HTR-8/SVneo (cell line): ENCODE results near the gene CDCA7L.
"Not testable (repeated sequence)": the region's sequence is repeated elsewhere in the genome, so short reads cannot be mapped to it uniquely, and the experiment has no call there.

Source experiments
- DNase-seq: peaks from one replicate; pipeline ENCODE4 v3.0.0; 2011; ENCODE audit warnings: low spot score, mixed read lengths; ENCODE audit not compliant: insufficient read length
- FAIRE-seq: peaks from 2 replicates; lab custom pipeline; 2011; peaks lifted over from hg19 to GRCh38; lab: Jason Lieb, UNC

The CDCA7L gene

GRCh38 chr7:21944616-21945453, 864 bp downstream of the CDCA7L start:
- DNase-seq = no peak
- FAIRE-seq = no peak

GRCh38 chr7:21943436-21943835, 2.3 kb downstream of the CDCA7L start:
- FAIRE-seq (no peak), DNase-seq (no peak)

GRCh38 chr7:21942955-21943354, 2.7 kb downstream of the CDCA7L start:
- FAIRE-seq = no peak
- no peak for DNase-seq

DNA sequence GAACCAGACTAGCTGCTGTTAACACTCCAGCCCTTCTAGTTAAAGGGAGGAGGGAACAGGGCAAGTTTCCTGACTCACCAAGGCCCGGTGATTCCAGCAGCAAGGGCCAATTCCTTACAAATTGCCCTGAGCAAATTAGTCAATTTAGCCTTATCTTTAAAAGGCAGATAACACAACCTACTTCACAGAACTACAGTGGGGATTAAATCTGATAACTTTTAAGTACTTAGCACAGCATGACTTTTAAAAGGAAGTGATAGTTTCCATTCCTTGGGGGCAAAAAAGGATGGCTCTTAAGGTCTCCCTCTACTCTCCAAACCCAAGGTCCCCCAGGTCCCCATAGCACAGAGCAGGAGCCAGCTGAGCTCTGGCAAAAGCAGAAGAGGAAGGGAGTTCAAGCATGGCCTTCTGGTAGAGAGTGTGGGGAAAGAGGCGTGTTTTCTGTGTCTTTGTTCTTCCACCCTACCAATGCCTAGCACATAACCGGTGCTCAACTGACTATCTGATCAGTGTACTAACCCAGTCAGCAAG, 4.0 kb downstream of the CDCA7L start:
- FAIRE-seq (no peak), DNase-seq (no peak)

DNA sequence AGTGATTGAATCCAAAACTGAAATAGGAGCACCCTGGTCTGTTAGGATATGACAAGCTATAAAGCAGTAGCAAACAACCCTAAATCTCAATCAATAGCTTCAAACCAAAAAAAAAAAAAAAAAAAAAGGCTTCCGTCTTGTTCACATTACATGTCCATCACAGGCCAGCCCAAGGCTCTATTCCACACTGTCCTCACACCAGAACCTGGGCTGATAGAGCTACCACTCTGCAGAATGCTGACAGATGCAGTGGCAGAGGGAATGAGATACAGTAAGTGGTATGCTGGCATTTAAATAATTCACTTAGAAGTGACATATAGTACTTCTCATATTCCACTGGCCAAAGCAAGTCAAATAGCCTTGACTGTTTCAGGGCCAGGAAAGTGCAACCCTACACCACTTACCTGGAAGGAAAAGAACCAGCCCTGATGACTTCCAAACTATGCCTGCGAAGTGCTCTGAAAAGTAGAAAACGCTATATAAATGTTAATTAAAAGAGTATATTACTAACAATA, 5.8 kb downstream of the CDCA7L start:
- no peak for DNase-seq
- FAIRE-seq = no peak

DNA sequence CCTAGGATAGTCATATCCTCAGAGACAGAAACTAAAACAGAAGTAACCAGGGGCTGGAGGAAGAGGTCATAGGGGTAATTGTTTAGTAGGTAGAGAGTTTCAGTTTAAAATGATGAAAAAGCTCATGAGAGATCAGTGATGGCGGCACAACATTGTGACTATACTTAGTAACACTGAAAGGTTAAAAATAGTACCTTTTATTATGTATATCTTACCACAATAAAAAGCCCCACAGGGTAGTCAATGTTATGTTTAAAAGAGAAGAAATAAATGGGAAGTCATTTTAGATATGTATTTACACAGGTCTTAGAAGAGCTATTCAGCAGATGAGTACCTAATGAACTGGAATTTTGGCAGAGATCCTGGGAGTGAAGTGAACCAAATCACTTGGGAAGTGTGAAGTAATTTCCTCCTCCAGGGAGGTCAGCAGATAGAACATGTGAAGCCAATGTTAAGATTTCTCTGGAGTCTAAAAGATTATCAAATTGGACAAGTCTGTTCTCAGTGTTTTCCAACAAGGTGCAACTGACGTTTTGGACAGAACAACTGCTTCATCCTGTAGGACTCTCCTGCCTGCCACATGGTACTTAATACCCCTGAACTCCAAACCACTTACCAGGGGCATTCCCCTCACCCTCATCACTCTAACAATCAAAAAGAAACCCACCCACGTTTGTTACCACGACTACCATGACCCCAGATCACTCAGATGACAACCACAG, 6.4 kb downstream of the CDCA7L start:
- DNase-seq = no peak
- FAIRE-seq = no peak

DNA sequence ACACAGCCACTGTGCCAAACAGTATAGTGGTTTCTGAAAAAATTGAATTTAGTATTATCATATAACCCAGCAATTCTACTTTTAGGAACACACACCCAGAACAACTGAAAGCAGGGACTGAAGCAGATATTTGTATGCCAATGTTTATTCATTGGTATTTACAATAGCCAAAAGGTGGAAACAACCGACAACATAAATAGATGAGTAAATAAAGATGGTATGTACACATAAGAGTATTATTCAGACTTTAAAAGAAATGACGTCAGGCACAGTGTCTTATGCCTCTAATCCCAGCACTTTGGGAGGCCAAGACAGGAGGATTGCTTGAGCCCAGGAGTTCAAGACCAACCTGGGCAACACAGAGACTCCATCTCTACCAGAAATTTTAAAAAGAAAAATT, 7.2 kb downstream of the CDCA7L start:
- DNase-seq (no peak), FAIRE-seq (no peak)

DNA sequence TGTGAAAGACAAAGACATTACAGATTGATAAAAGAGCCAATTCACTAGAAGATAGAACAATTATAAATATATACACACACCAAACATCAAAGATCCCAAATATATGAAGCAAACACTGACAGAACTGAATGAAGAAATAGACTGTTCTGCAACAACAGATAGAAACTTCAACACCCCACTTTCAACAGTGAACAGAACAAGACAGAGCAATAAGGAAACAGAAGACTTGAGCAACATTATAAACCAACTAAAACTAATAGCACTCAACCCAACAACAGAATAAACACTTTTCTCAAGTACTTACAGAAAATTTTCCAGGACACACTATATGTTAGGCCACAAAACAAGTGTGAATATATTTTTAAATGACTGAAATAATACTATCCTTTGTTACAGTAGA, 10.9 kb downstream of the CDCA7L start:
- FAIRE-seq (no peak), DNase-seq (no peak)

GRCh38 chr7:21933293-21933692, 12.4 kb downstream of the CDCA7L start:
- not testable (repeated sequence) for DNase-seq, FAIRE-seq

DNA sequence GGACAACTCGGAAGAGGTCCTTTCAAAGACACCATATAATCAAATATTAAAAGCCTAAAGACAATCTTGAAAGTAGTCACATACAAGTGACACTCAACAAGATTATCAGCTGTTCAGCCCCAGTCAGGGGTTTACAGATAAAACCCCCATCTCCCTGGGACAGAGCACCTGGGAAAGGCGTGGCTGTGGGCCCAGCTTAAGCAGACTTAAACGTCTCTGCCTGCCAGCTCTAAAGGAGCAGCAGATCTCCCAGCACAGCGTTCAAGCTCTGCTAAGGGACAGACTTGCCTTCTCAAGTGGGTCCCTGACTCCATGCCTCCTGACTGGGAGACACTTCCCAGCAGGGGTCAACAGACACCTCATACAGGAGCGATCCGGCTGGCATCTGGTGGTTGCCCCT, 18.0 kb downstream of the CDCA7L start:
- DNase-seq = no peak
- no peak for FAIRE-seq

- no peak for FAIRE-seq
- DNase-seq = no peak
These were observed 19.3 kb downstream of the CDCA7L start for GRCh38 chr7:21926448-21926847.

DNA sequence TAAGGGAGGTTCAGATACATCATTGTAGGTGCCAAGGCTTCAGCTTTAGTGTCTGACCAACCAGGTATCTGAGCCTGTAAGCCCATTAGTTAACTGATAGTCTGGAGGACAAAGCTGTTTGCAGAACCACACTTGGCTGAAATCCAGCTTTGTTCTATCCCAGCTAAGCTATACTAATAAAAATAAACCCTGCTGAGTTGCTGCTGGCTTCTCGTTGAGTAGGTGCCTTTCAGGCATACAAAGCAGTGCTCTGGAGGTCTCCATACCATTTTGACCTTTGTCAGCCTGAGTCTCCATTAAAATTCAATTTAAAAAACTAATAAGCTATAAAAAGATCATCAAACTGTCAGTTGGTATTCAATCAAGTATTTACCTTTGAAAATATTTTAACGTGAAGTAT, 22.0 kb downstream of the CDCA7L start:
- no peak for FAIRE-seq
- DNase-seq = no peak

GRCh38 chr7:21922605-21923004, 23.1 kb downstream of the CDCA7L start:
- no peak for FAIRE-seq

DNA sequence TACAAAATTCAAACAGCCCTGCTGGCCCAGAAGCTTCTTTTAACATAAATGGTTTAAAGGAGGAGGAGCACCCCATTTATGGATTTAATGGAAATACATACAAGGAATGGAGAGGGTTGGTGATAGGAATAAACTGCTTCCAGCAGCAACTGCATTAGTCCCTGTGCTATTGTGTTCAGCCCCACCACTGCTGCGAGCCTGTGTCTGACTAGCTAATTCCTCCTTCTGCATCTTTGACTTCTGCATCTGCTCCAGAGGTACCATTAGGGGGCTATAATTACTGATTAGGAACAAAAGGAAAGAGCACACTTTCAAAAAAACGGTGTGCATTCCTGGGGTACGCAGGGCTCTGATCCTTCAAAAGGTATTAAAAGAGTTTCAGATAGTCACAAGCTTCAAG, 24.8 kb downstream of the CDCA7L start:
- FAIRE-seq (no peak), DNase-seq (no peak)

More at GRCh38 chr7:21922605-21923004, 23.1 kb downstream of the CDCA7L start:
- no peak for DNase-seq

DNA sequence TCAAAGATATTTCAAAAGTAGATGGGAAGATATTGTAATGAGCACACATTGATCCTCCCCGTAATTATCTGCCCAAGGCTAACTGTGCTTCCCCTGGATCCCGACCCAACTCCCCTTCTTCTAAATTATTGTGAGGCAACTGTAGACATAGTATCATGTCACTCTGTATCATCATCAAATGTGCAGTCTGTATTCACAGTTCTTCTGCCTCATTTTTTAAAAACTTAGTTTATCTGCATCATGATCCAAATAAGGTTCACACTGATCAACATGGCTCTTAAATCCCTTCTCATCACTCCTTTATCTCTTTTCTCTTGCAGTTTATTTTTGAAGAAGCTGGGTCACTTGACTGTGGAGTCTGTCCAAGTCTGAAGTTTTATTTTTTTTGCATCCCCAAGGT, 27.5 kb downstream of the CDCA7L start:
- DNase-seq (no peak), FAIRE-seq (no peak)

DNA sequence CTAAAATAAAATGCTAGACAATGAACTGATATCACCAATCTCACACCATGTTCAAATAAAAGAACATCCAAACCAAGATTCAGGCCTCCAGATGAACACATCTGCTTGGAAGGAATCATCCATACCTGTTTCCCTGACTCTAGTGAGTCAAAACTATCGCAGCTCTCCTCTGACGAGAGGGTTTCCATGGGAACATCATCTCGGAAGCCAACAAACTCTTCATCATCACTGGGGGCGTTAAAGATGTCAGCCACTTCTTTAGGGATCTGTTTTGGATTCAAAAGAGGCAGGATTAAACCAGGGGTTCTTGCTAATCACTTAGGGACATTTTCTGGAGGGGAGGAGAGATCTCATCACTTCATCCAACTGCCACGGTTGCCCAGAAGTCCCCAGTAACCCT, 29.1 kb downstream of the CDCA7L start:
- DNase-seq (no peak), FAIRE-seq (no peak)

DNA sequence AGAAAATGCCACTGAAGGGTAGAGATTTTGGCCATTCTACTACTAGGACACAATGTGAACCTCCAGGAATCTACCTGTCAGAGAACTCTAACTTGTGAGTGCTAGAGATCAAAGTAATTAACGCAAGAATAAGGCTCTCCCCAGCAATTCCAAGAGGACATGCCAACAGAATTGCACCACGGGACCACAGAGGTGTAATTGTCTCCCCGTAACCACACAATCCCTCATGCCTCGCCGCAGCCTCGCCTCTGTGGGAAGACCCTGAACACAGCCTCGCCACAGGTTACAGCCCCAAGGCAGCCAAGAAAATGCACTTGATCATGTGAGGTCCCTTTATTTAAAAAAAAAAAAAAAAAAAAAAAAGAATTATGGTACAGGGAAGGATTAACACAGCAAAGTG, 29.5 kb downstream of the CDCA7L start:
- FAIRE-seq (no peak), DNase-seq (no peak)

DNA sequence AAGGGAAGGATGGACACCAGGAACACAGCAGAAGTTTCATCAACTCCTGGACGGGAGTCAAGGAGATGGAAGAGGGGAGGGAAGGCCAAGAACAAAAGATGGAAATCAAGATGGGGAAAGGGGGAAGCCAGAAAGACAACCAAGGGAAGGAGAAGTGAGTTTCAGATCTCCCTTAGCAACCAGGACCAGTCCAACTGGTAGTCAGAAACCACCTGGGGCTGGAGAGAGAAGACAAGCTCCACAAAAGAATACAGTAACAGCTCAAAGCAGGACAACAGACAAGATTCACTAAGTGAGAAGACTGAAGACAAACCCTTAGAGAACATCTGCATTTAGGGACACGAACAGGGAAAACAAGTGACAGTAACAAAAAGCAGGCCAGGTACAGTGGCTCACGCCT, 30.6 kb downstream of the CDCA7L start:
- no peak for DNase-seq
- FAIRE-seq = no peak

DNA sequence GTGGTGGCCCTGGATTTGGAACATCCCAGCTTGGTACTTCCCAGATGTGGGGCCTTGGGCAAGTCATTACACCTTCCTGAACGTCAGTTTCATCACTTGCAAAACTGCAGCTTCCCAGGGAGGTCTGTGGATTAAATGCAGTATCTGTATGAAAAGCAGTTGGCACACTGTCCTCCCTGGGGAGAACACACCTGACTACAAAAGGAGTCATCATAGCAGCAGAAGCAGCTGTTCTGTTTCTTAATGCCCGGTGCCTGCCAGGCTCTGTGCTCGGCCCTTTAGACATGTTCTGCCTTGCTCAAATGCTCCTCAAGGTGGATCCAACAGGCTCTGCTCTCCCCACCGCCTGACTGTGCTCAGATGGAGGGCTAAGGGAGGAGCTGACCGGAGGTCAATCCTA, 31.0 kb downstream of the CDCA7L start:
- FAIRE-seq = no peak
- DNase-seq = no peak

GRCh38 chr7:21912931-21913780, 32.5 kb downstream of the CDCA7L start:
- FAIRE-seq = no peak
- DNase-seq = no peak
